Measurements from ENCODE around the gene IRAK4.
A peak's percentile ranks its signal among the peaks of the same experiment; 100 is the strongest.

The IRAK4 gene

DNA sequence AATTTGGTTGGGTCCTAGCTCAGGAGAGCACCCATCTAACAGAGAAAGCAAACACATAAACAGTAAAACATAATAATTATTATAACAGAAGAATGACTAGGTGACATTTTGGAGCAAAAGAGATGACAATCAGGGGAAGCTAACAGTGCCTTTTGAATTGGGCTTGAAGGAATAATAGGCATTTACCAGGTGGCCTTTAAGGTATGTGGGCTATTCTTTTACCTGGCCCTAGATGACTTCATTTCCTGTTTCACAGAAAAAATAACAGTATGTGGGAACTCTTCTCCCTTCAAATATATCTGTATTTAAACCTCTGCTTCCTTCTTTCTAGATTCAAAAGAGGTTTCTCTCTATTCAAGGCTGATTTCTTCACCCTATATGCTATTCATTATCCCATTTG, 3.8 kb downstream of the IRAK4 start:
- no peak overlapping the region for H3K4me3 ChIP-seq (replicated peaks in 1 of 2; ENCODE audit: low read depth in 2 of 2, low read length in 2 of 2)
- TF ChIP-seq, protein P1, sequence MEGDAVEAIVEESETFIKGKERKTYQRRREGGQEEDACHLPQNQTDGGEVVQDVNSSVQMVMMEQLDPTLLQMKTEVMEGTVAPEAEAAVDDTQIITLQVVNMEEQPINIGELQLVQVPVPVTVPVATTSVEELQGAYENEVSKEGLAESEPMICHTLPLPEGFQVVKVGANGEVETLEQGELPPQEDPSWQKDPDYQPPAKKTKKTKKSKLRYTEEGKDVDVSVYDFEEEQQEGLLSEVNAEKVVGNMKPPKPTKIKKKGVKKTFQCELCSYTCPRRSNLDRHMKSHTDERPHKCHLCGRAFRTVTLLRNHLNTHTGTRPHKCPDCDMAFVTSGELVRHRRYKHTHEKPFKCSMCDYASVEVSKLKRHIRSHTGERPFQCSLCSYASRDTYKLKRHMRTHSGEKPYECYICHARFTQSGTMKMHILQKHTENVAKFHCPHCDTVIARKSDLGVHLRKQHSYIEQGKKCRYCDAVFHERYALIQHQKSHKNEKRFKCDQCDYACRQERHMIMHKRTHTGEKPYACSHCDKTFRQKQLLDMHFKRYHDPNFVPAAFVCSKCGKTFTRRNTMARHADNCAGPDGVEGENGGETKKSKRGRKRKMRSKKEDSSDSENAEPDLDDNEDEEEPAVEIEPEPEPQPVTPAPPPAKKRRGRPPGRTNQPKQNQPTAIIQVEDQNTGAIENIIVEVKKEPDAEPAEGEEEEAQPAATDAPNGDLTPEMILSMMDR (IDR thresholded peaks at IDR 0.05; ENCODE audit: low read depth, low read length): no peak
- DNase-seq (ENCODE audit: low read depth in 2 of 2): no peak

DNA sequence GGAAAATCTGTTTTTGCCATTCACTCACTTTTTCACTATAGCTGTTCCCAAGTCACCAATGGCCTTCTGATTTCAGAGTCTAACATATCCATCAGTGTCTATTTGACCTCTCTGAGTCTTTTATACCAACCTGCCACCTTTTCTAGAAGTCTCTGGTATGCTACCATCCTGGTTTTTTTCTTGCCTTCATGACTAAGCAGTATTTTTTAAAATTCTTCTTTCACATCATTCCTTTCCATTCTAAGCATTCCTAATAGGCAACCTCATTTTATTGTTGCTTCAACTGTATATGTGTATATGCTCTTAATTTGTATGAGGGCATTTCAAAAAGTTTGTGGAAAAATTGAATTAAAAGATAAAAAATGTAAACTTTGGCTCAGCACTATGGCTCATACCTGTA, 5.0 kb downstream of the IRAK4 start:
- DNase-seq (ENCODE audit: low read depth in 2 of 2): no peak
- TF ChIP-seq, protein P1 (IDR thresholded peaks at IDR 0.05; ENCODE audit: low read depth, low read length): no peak
- no peak overlapping the region for H3K4me3 ChIP-seq (replicated peaks in 1 of 2; ENCODE audit: low read depth in 2 of 2, low read length in 2 of 2)

GRCh38 chr12:43764528-43764927, 5.8 kb downstream of the IRAK4 start:
- no peak for DNase-seq (ENCODE audit: low read depth in 2 of 2)
- no peak overlapping the region for H3K4me3 ChIP-seq (replicated peaks in 1 of 2; ENCODE audit: low read depth in 2 of 2, low read length in 2 of 2)
- TF ChIP-seq, protein P1 (IDR thresholded peaks at IDR 0.05; ENCODE audit: low read depth, low read length): no peak

- peak; percentile 38 to 52 for DNase-seq (ENCODE audit: low read depth in 2 of 2)
- TF ChIP-seq, protein P1 (IDR thresholded peaks at IDR 0.05; ENCODE audit: low read depth, low read length): no peak
- no peak overlapping the region for H3K4me3 ChIP-seq (replicated peaks in 1 of 2; ENCODE audit: low read depth in 2 of 2, low read length in 2 of 2)
These were observed 7.5 kb downstream of the IRAK4 start for GRCh38 chr12:43766291-43766690.

GRCh38 chr12:43776498-43776897, 17.7 kb downstream of the IRAK4 start:
- no peak overlapping the region for H3K4me3 ChIP-seq (replicated peaks in 1 of 2; ENCODE audit: low read depth in 2 of 2, low read length in 2 of 2)
- TF ChIP-seq, protein P1 (IDR thresholded peaks at IDR 0.05; ENCODE audit: low read depth, low read length): peak; percentile 35
- DNase-seq (ENCODE audit: low read depth in 2 of 2): peak; percentile 42 to 50

GRCh38 chr12:43786899-43787693, 28.3 kb downstream of the IRAK4 start:
- TF ChIP-seq, protein P1 (IDR thresholded peaks at IDR 0.05; ENCODE audit: low read depth, low read length): no peak
- DNase-seq (ENCODE audit: low read depth in 2 of 2): peak in 1 of 2 donors; percentile 28
- H3K4me3 ChIP-seq (replicated peaks in 1 of 2; ENCODE audit: low read depth in 2 of 2, low read length in 2 of 2): no peak overlapping the region
